HG02884 (cell line): Measurements from ENCODE around the gene GPATCH4.
"Not testable (repeated sequence)": the region's sequence is repeated elsewhere in the genome, so short reads cannot be mapped to it uniquely, and the experiment has no call there.

Experiments
- ATAC-seq: cut with Tn5 transposase; IDR thresholded peaks from one replicate; pipeline ENCODE4 v1.9.1; 2021; ENCODE audit warnings: mild to moderate bottlenecking, moderate library complexity; ENCODE audit not compliant: unreplicated experiment

Gene GPATCH4

DNA sequence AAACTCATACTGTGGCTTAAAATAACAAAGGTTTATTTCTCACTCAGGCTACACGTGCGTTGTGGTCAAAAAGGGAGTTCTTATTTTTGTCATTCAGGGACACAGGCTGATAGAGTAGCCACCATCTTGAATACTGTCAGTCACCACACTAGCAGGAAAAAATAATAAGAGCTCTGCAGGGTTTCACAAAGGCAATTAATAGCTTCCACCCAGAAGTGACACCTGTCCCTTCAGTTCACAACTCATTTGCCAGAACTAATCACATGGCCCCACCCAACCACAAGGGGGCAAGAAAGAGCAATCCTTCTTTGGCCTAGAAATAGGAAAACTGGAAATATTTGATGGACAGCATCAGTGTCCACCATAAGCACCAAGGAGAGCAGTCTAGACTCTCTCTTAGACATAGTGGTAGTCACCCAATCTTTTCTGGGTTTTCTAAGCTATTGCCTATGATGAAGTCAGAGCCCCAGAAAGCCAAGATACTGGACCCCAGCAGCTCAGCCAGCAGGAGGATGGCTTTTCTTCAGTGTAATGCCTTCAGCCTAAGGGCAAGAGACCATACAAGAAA, 26.1 kb upstream of the GPATCH4 start:
- no peak for ATAC-seq

DNA sequence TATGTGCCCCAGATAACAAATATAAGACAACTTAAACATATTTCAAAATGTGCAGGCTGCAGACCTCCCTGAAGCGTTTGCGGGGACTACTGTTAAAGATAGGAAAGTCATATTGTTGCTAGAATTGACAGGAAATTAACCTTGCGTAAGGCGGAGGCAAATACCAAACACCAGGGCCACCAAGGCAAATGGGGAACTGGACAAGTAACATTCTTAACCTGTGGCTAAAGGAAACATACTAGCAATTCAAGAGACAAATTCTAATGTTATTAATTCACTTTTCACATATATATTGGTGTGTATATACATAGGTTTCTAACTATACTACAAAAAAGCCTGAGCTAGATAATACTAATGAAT, 24.8 kb upstream of the GPATCH4 start:
- ATAC-seq: no peak

- ATAC-seq: no peak
Observed at GRCh38 chr1:156625436-156626078, 24.3 kb upstream of the GPATCH4 start.

DNA sequence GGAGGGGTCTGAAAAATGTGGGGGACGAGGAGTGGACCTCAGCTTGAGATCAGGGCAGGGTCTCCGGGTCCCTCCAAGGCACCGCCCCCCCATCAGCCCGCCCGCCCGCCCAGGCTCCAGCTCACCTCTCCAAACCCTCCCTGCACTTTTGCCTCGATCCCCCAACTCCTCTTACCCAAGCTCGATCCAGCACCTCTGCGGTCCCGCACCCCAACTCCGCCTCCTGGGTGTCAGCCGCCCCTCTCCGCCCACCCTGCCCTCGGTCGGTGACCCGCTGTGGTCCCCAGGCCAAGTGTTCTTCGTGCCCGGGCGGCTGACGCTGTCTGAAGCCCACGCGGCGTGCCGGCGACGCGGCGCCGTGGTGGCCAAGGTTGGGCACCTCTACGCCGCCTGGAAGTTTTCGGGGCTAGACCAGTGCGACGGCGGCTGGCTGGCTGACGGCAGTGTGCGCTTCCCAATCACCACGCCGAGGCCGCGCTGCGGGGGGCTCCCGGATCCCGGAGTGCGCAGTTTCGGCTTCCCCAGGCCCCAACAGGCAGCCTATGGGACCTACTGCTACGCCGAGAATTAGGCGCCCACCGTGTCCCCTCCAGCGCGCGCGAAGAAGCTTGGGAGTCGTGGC, 23.6 kb upstream of the GPATCH4 start:
- ATAC-seq: no peak

- ATAC-seq: no peak
Observed at GRCh38 chr1:156623946-156624813, 22.9 kb upstream of the GPATCH4 start.

DNA sequence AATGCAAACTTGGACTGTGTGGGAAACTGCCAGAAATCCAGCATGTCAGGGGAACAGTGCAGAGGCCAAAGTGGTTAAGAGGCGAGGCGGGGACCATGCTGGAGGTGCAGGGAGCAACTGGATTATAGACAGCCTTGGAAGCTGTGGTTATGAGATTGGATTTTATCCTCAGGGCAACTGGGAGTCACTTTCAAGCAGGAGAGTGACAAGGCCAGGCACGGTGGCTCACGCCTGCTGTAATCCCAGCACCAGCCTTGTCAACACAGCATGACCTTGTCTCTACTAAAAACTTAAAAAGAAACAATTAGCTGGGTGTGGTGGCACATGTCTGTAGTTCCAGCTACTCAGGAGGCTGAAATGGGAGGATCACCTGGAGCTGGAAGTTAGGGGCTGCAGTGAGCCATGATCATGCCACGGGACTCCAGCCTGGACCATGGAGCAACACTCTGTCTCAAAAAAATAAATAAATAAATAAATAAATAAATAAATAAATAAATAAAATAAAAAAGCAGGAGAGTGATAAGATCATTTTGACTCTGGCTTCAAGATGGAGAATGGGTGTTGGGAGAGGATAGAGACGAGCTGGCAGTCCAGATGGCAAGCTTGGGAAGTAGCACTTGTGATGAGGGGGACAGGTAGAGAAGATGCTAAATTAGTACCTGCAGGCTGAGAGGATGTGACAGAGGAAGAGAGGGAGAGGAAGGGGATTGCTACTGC, 21.5 kb upstream of the GPATCH4 start:
- ATAC-seq: no peak

GRCh38 chr1:156619582-156619955, 18.3 kb upstream of the GPATCH4 start:
- no peak for ATAC-seq

GRCh38 chr1:156618853-156619581, 17.7 kb upstream of the GPATCH4 start, which contains the start of gene HAPLN2:
Gene HAPLN2 (plus strand): TSS chr1:156619415. CDS start chr1:156623491, 4,076 bp downstream.
- ATAC-seq: no peak

- no peak for ATAC-seq
Observed at GRCh38 chr1:156616463-156616862, 15.2 kb upstream of the GPATCH4 start.

- no peak for ATAC-seq
Observed at GRCh38 chr1:156615946-156616345, 14.7 kb upstream of the GPATCH4 start.

GRCh38 chr1:156612666-156613065, 11.4 kb upstream of the GPATCH4 start:
- ATAC-seq: no peak

- not testable (repeated sequence) for ATAC-seq
Observed at GRCh38 chr1:156610072-156610471, 8.8 kb upstream of the GPATCH4 start.

GRCh38 chr1:156608981-156609380, 7.7 kb upstream of the GPATCH4 start:
- ATAC-seq: no peak

GRCh38 chr1:156608036-156608674, 6.9 kb upstream of the GPATCH4 start:
- no peak for ATAC-seq

DNA sequence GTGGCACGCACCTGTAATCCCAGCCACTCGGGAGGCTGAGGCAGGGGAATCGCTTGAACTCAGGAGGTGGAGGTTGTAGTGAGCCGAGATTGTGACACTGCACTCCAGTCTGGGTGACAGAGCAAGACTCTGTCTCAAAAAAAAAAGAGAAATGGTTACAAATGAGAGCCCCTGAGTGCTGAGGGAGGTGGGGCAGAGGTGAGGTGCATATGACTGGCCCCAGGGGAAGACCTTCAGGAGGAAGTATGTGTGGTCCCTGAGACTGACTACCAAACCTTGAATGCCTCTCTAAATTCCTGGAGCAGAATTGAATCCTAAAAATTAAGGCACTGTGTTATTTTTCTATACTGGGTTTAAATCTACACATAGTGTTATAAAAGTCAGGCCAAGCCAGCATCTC, 6.1 kb upstream of the GPATCH4 start:
- ATAC-seq: not testable (repeated sequence)

DNA sequence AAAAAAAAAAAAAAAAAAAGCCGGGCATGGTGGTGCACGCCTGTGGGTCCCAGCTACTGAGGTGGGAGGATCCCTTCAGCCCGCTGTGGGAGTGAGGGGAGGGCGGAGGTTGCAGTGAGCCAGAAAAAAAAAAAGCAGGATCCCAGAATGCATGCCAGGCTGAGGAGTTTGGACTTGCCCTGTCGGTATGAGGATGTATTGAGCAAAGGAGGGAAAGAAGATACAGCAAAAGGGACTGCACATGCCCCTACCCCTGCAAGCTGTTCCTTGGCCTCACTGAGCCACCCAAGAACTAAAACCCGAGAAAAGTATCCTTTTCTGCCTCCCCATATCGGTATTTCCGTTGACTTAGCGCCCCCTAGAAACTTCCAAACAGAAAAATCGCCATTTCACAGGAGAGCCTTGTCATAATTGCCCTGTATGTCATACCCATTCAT, 1.3 kb upstream of the GPATCH4 start:
- ATAC-seq: no peak

GRCh38 chr1:156601892-156602291, 613 bp upstream of the GPATCH4 start:
- ATAC-seq: no peak

GRCh38 chr1:156600733-156601121, 552 bp downstream of the GPATCH4 start:
- ATAC-seq: no peak

DNA sequence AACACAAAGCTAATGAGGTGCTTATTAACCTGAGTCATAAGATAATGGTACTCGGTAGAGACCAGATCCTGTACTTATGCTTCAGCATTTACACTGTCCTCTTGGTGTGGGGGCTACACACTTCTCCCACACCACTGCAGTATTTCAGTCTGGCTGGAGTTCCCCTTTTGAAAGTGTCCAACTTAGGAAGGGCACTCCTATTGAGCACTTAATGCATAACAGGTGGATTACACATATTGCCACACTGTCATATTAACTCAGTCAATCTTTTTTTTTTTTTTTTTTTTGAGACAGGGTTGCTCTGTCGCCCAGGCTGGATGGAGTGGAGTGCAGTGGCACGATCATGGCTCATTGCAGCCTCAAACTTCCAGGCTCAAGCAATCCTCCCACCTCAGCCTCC, 1.5 kb downstream of the GPATCH4 start:
- ATAC-seq: no peak
